BLaER1 treated with 17β-estradiol and CSF1 and Interleukin-3, amounts not matched to agents 10 nM and 100 nM (cell line): Measurements from ENCODE around the gene COTL1.

Experiments used
- H3K27ac ChIP-seq, 11 experiments: shearing (Covaris generic); formaldehyde crosslinking; 2 replicates each; pipeline ENCODE4 v1.8.1; 2022
- H3K27me3 ChIP-seq, 11 experiments: shearing (Covaris generic); formaldehyde crosslinking; 2 replicates each; pipeline ENCODE4 v1.8.1; 2022
- H3K36me3 ChIP-seq, 11 experiments: shearing (Covaris generic); formaldehyde crosslinking; 2 replicates each; pipeline ENCODE4 v1.8.1; 2022
- H3K4me1 ChIP-seq, 10 experiments: shearing (Covaris generic); formaldehyde crosslinking; 2 replicates each; pipeline ENCODE4 v1.8.1; 2022
- H3K4me2 ChIP-seq, 11 experiments: shearing (Covaris generic); formaldehyde crosslinking; 2 replicates each; pipeline ENCODE4 v1.8.1; 2022
- H3K4me3 ChIP-seq, 10 experiments: shearing (Covaris generic); formaldehyde crosslinking; 2 replicates each; pipeline ENCODE4 v1.8.1; 2022
- H3K9ac ChIP-seq, 11 experiments: shearing (Covaris generic); formaldehyde crosslinking; 2 replicates each; pipeline ENCODE4 v1.8.1; 2022
- H3K9me3 ChIP-seq, 11 experiments: shearing (Covaris generic); formaldehyde crosslinking; replicated peaks in 1 of 11; 2 replicates each; pipeline ENCODE4 v1.8.1; 2022
- H4K20me1 ChIP-seq, 11 experiments: shearing (Covaris generic); formaldehyde crosslinking; 2 replicates each; pipeline ENCODE4 v1.8.1; 2022
- Cebpa-rat ChIP-seq, 11 experiments: shearing (Covaris generic); IDR thresholded peaks; 2 replicates each; pipeline ENCODE4 v1.8.1; 2022

The COTL1 gene

GRCh38 chr16:84614968-84615813 lies 2.7 kb downstream of the COTL1 start:
- H3K9me3 ChIP-seq = peaks cover 0 to 29% (median 10%) of the 10 kb centered on the region in 11 experiments; a peak in 17 of 22 replicates
- peak overlapping the region; percentile 82 to 94 (median 87); a peak in 21 of 22 replicates for H3K9ac ChIP-seq
- no peak for TF ChIP-seq Cebpa-rat (IDR thresholded peaks at IDR 0.05)
- H4K20me1 ChIP-seq = peaks cover 32 to 77% (median 76%) of the 10 kb centered on the region in 11 experiments; a peak in 21 of 22 replicates
- H3K4me2 ChIP-seq = peak overlapping the region; percentile 94 to 99 (median 97)
- peak overlapping the region in 8 of 11 experiments; percentile 2 to 91 (median 48); a peak in 11 of 22 replicates for H3K27ac ChIP-seq
- H3K36me3 ChIP-seq = peaks cover 0 to 72% (median 60%) of the 10 kb centered on the region in 11 experiments; a peak in 17 of 22 replicates
- peak overlapping the region in 9 of 10 experiments; percentile 80 to 100 (median 92); a peak in 19 of 20 replicates for H3K4me3 ChIP-seq
- peaks cover 0 to 23% (median 11%) of the 10 kb centered on the region in 11 experiments; a peak in 11 of 22 replicates for H3K27me3 ChIP-seq
- H3K4me1 ChIP-seq = peaks cover 54 to 81% (median 74%) of the 10 kb centered on the region in 10 experiments

GRCh38 chr16:84614623-84614967 lies 3.3 kb downstream of the COTL1 start:
- peaks cover 0 to 23% (median 11%) of the 10 kb centered on the region in 11 experiments; a peak in 11 of 22 replicates for H3K27me3 ChIP-seq
- H3K27ac ChIP-seq = peak overlapping the region in 7 of 11 experiments; percentile 9 to 91 (median 59); a peak in 9 of 22 replicates
- peaks cover 0 to 78% (median 65%) of the 10 kb centered on the region in 11 experiments; a peak in 17 of 22 replicates for H3K36me3 ChIP-seq
- peak overlapping the region in 9 of 10 experiments; percentile 80 to 100 (median 92); a peak in 16 of 20 replicates for H3K4me3 ChIP-seq
- peak overlapping the region; percentile 33 to 94 (median 85); a peak in 18 of 22 replicates for H3K9ac ChIP-seq
- TF ChIP-seq Cebpa-rat (IDR thresholded peaks at IDR 0.05) = no peak
- H3K4me2 ChIP-seq = peak overlapping the region; percentile 94 to 99 (median 97)
- peaks cover 53 to 81% (median 75%) of the 10 kb centered on the region in 10 experiments for H3K4me1 ChIP-seq
- H4K20me1 ChIP-seq = peaks cover 32 to 83% (median 82%) of the 10 kb centered on the region in 11 experiments; a peak in 21 of 22 replicates
- peaks cover 0 to 35% (median 15%) of the 10 kb centered on the region in 11 experiments; a peak in 17 of 22 replicates for H3K9me3 ChIP-seq

- no peak for TF ChIP-seq Cebpa-rat (IDR thresholded peaks at IDR 0.05)
- Histone ChIP-seq H3K27me3 (peaks cover 0 to 23% (median 11%) of the 10 kb centered on the region in 11 experiments; a peak in 11 of 22 replicates), H3K9me3 (peaks cover 0 to 36% (median 15%) of the 10 kb centered on the region in 11 experiments; a peak in 17 of 22 replicates), H3K27ac (peak overlapping the region in 7 of 11 experiments; percentile 9 to 91 (median 59); a peak in 6 of 22 replicates), H3K4me1 (peaks cover 54 to 81% (median 75%) of the 10 kb centered on the region in 10 experiments), H3K4me2 (peak overlapping the region; percentile 94 to 99 (median 97); a peak in 21 of 22 replicates), H3K4me3 (peak overlapping the region in 5 of 10 experiments; percentile 89 to 100 (median 93); a peak in 8 of 20 replicates), H3K36me3 (peaks cover 0 to 83% (median 69%) of the 10 kb centered on the region in 11 experiments; a peak in 17 of 22 replicates), H4K20me1 (peaks cover 32 to 88% (median 87%) of the 10 kb centered on the region in 11 experiments; a peak in 21 of 22 replicates), H3K9ac (peak overlapping the region in 7 of 11 experiments; percentile 33 to 89 (median 85); a peak in 10 of 22 replicates)
Observed at GRCh38 chr16:84614073-84614459, 3.8 kb downstream of the COTL1 start.

- H3K9ac ChIP-seq = peak overlapping the region in 6 of 11 experiments; percentile 33 to 89 (median 84); a peak in 7 of 22 replicates
- H3K4me1 ChIP-seq = peaks cover 57 to 81% (median 75%) of the 10 kb centered on the region in 10 experiments
- peaks cover 0 to 23% (median 11%) of the 10 kb centered on the region in 11 experiments; a peak in 11 of 22 replicates for H3K27me3 ChIP-seq
- peak overlapping the region in 10 of 11 experiments; percentile 94 to 99 (median 97); a peak in 15 of 22 replicates for H3K4me2 ChIP-seq
- H3K4me3 ChIP-seq = peak overlapping the region in 3 of 10 experiments; percentile 89 to 100 (median 98); a peak in 4 of 20 replicates
- TF ChIP-seq Cebpa-rat (IDR thresholded peaks at IDR 0.05) = no peak
- peaks cover 34 to 94% (median 92%) of the 10 kb centered on the region in 11 experiments; a peak in 21 of 22 replicates for H4K20me1 ChIP-seq
- peaks cover 0 to 36% (median 15%) of the 10 kb centered on the region in 11 experiments; a peak in 17 of 22 replicates for H3K9me3 ChIP-seq
- H3K36me3 ChIP-seq = peaks cover 0 to 88% (median 73%) of the 10 kb centered on the region in 11 experiments; a peak in 17 of 22 replicates
- H3K27ac ChIP-seq = peak overlapping the region in 4 of 11 experiments; percentile 38 to 87 (median 71); a peak in 5 of 22 replicates
Observed at GRCh38 chr16:84613408-84614072, 4.3 kb downstream of the COTL1 start.

- H3K4me2 ChIP-seq = peak overlapping the region in 5 of 11 experiments; percentile 94 to 99 (median 97); a peak in 10 of 22 replicates
- H3K9ac ChIP-seq = no peak overlapping the region
- peaks cover 65 to 88% (median 83%) of the 10 kb centered on the region in 10 experiments for H3K4me1 ChIP-seq
- TF ChIP-seq Cebpa-rat (IDR thresholded peaks at IDR 0.05) = no peak
- no peak overlapping the region for H3K4me3 ChIP-seq
- peaks cover 35 to 100% (median 98%) of the 10 kb centered on the region in 11 experiments; a peak in 21 of 22 replicates for H4K20me1 ChIP-seq
- peaks cover 0 to 36% (median 15%) of the 10 kb centered on the region in 11 experiments; a peak in 17 of 22 replicates for H3K9me3 ChIP-seq
- peaks cover 0 to 21% (median 11%) of the 10 kb centered on the region in 11 experiments; a peak in 11 of 22 replicates for H3K27me3 ChIP-seq
- peaks cover 0 to 91% (median 73%) of the 10 kb centered on the region in 11 experiments; a peak in 17 of 22 replicates for H3K36me3 ChIP-seq
- H3K27ac ChIP-seq = peak overlapping the region in 1 of 11 experiments; percentile 31; a peak in 2 of 22 replicates
Observed at GRCh38 chr16:84612686-84613085, 5.2 kb downstream of the COTL1 start.

- Histone ChIP-seq H3K4me3 (peak overlapping the region in 3 of 10 experiments; percentile 2 to 43 (median 13); a peak in 5 of 20 replicates), H3K9me3 (peaks cover 0 to 51% (median 15%) of the 10 kb centered on the region in 11 experiments; a peak in 17 of 22 replicates), H3K4me2 (peak overlapping the region in 9 of 11 experiments; percentile 45 to 99 (median 94); a peak in 15 of 22 replicates), H3K9ac (peak overlapping the region in 1 of 11 experiments; percentile 32; a peak in 1 of 22 replicates), H3K27me3 (peaks cover 0 to 5% (median 0%) of the 10 kb centered on the region in 11 experiments; a peak in 5 of 22 replicates), H3K4me1 (peaks cover 65 to 100% (median 93%) of the 10 kb centered on the region in 10 experiments), H3K36me3 (peaks cover 0 to 94% (median 84%) of the 10 kb centered on the region in 11 experiments; a peak in 18 of 22 replicates), H3K27ac (peak overlapping the region in 2 of 11 experiments; percentile 4 to 92; a peak in 3 of 22 replicates), H4K20me1 (peaks cover 21 to 100% (median 93%) of the 10 kb centered on the region in 11 experiments; a peak in 21 of 22 replicates)
- no peak for TF ChIP-seq Cebpa-rat (IDR thresholded peaks at IDR 0.05)
Observed at GRCh38 chr16:84611041-84611440, 6.8 kb downstream of the COTL1 start.

- Histone ChIP-seq H3K4me1 (peaks cover 65 to 100% (median 96%) of the 10 kb centered on the region in 10 experiments), H3K4me2 (peak overlapping the region in 9 of 11 experiments; percentile 45 to 99 (median 94); a peak in 18 of 22 replicates), H3K9ac (peak overlapping the region in 2 of 11 experiments; percentile 23 to 31; a peak in 3 of 22 replicates), H4K20me1 (peaks cover 14 to 100% (median 88%) of the 10 kb centered on the region in 11 experiments; a peak in 21 of 22 replicates), H3K4me3 (peak overlapping the region in 4 of 10 experiments; percentile 2 to 43 (median 12); a peak in 5 of 20 replicates), H3K36me3 (peaks cover 0 to 94% (median 84%) of the 10 kb centered on the region in 11 experiments; a peak in 18 of 22 replicates), H3K27me3 (no peaks in the 10 kb centered on the region), H3K9me3 (peaks cover 0 to 58% (median 15%) of the 10 kb centered on the region in 11 experiments; a peak in 17 of 22 replicates), H3K27ac (peak overlapping the region in 7 of 11 experiments; percentile 22 to 92 (median 64); a peak in 12 of 22 replicates)
- no peak for TF ChIP-seq Cebpa-rat (IDR thresholded peaks at IDR 0.05)
Observed at GRCh38 chr16:84610376-84610775, 7.5 kb downstream of the COTL1 start.
